Neural crest cell (in vitro differentiated cells): ENCODE results near the gene KCNN1. TPM values are rescaled to one million over a fixed set of nuclear protein-coding genes. Genes with fewer than 3 reads are reported as not detected.
A peak's percentile ranks its signal among the peaks of the same experiment; 100 is the strongest.

Experiments
- DNase-seq: peaks from one replicate; pipeline ENCODE4 v3.0.0; 2021; ENCODE audit warnings: low read depth, mixed read lengths, low spot score
- H3K27ac Mint-ChIP-seq: one replicate; pipeline ENCODE4 v1.8.0; 2021; ENCODE audit warnings: mild to moderate bottlenecking, mixed read lengths; ENCODE audit not compliant: unreplicated experiment
- H3K27me3 Mint-ChIP-seq: 2 replicates; pipeline ENCODE4 v1.8.0; 2021; ENCODE audit warnings: low read depth, mild to moderate bottlenecking, mixed read lengths
- H3K36me3 Mint-ChIP-seq: 2 replicates; pipeline ENCODE4 v1.8.0; 2021; ENCODE audit warnings: low read depth, mild to moderate bottlenecking, mixed read lengths
- H3K4me1 Mint-ChIP-seq: 2 replicates; pipeline ENCODE4 v1.8.0; 2021; ENCODE audit warnings: mixed read lengths
- H3K4me3 Mint-ChIP-seq: one replicate; pipeline ENCODE4 v1.8.0; 2021; ENCODE audit warnings: mild to moderate bottlenecking, mixed read lengths
- H3K9me3 Mint-ChIP-seq: 2 replicates; pipeline ENCODE4 v1.8.0; 2021; ENCODE audit warnings: mixed read lengths
- total RNA-seq: library from RNA; stranded (reverse); gene quantifications from 2 replicates; pipeline ENCODE4 v1.2.1, GENCODE V29; 2021
- TF ChIP-seq, protein P1 (sequence below): fragments of 200-600 bp; sonication (generic); conservative IDR thresholded peaks from 2 replicates; pipeline ENCODE4 v1.5.0; 2021; ENCODE audit warnings: antibody characterized with exemption, mild to moderate bottlenecking

Gene KCNN1
- total RNA-seq, 1 donor from 2014 or later: 6.2 TPM

DNA sequence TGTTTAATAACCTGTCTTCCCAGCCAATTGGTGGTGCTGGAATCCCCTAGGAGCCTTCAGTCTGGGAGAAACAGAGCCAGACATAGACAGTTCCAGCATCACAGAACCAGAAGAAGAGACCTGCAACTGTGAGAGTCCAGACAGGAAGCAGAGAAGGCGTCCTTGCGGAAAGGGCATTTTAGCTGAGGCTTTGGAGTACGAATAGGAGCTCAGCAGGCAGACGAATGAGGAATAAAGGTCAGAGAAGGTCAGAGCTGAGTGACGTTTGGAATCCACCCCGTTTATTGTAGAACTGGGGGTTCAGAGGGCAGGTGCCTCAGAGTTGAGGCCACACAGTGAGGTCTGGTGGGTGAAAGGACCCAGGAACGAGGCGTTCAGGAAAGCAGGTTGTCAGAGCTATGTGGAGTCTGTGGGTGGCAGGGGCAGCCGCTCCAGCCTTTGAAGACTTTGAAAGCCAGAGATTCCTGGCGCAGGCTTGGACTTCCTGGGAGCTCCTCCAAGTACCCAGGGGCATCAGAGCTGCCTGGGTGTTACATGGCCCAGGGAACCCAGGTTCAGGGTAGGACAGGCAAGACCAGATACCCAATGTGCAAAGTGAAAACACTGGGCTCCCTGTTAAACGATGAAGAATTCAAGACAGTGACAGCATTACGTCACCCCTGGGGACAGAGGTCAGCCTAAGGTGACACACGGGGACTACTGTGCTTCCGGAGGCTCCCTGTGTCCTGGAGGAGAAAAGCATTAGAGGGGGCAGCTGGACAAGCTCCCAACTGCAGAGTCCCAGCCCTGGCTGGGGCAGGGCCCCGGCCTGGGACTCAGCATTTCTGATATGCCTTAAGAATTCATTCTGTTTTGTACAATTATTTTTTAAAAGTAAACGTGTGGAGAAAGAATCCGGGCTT lies 46.6 kb downstream of the KCNN1 start:
- H3K4me1 Mint-ChIP-seq: peaks cover 24% of the 10 kb centered on the region
- DNase-seq: peak; percentile 33
- no peaks in the 10 kb centered on the region for H3K36me3 Mint-ChIP-seq
- peak overlapping the region; percentile 10 for H3K27ac Mint-ChIP-seq
- TF ChIP-seq, protein P1, sequence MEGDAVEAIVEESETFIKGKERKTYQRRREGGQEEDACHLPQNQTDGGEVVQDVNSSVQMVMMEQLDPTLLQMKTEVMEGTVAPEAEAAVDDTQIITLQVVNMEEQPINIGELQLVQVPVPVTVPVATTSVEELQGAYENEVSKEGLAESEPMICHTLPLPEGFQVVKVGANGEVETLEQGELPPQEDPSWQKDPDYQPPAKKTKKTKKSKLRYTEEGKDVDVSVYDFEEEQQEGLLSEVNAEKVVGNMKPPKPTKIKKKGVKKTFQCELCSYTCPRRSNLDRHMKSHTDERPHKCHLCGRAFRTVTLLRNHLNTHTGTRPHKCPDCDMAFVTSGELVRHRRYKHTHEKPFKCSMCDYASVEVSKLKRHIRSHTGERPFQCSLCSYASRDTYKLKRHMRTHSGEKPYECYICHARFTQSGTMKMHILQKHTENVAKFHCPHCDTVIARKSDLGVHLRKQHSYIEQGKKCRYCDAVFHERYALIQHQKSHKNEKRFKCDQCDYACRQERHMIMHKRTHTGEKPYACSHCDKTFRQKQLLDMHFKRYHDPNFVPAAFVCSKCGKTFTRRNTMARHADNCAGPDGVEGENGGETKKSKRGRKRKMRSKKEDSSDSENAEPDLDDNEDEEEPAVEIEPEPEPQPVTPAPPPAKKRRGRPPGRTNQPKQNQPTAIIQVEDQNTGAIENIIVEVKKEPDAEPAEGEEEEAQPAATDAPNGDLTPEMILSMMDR: no peak
- H3K9me3 Mint-ChIP-seq: no peaks in the 10 kb centered on the region
- H3K27me3 Mint-ChIP-seq: no peaks in the 10 kb centered on the region
- H3K4me3 Mint-ChIP-seq: peak overlapping the region; percentile 20

DNA sequence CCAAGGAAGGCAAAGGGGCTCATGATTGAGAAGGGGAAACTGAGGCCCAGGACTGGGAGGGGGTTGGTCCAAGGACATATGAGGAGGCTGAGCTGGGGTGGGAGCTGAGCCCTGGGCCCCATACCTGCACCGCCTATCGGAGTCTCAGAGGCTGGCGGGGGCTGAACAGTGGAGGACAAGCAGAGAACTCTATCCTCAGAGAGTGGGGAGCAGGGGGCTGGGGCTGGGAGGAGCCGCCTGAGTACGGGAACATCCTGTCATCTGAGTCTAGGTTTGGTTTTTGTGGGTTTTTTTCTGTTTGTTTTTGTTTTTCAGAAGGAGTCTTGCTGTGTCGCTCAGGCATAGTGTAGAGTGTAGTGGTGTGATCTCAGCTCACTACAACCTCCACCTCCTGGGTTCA lies 47.3 kb downstream of the KCNN1 start:
- Mint-ChIP-seq H3K27me3 (no peaks in the 10 kb centered on the region), H3K4me1 (peaks cover 24% of the 10 kb centered on the region), H3K9me3 (no peaks in the 10 kb centered on the region), H3K36me3 (no peaks in the 10 kb centered on the region), H3K27ac (no peak overlapping the region), H3K4me3 (peak overlapping the region; percentile 20)
- TF ChIP-seq, protein P1: no peak
- no peak for DNase-seq

DNA sequence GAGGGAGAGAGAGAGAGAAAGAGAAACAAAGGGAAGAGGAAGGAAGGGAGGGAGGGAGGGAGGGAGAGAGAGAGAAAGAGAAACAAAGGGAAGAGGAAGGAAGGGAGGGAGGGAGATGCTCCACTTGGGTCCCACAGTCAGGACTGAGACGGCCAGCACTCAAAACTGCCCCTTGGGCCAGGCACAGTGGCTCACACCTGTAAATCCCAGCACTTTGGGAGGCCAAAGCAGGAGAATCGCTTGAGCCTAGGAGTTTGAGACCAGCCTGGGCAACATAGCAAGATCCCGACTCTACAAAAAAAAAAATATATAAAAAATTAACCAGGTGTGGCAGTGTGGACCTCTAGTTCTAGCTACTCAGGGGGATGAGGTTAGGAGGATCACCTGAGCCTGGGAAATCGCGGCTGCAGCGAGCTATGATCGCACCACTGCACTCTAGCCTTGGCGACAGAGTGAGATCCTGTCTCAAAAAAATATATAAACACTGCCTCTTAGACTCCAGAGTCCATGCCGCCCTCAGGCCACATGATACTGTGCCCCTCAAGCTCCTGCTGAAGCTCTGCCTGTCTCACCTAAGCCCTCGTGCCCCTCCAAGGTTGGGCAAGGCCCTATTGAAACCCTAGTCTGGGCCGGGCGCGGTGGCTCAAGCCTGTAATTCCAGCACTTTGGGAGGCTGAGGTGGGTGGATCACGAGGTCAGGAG lies 49.5 kb downstream of the KCNN1 start:
- TF ChIP-seq, protein P1: no peak
- H3K27me3 Mint-ChIP-seq: no peaks in the 10 kb centered on the region
- H3K27ac Mint-ChIP-seq: no peak overlapping the region
- peaks cover 24% of the 10 kb centered on the region for H3K4me1 Mint-ChIP-seq
- H3K36me3 Mint-ChIP-seq: no peaks in the 10 kb centered on the region
- no peak for DNase-seq
- H3K4me3 Mint-ChIP-seq: no peak overlapping the region
- H3K9me3 Mint-ChIP-seq: no peaks in the 10 kb centered on the region

DNA sequence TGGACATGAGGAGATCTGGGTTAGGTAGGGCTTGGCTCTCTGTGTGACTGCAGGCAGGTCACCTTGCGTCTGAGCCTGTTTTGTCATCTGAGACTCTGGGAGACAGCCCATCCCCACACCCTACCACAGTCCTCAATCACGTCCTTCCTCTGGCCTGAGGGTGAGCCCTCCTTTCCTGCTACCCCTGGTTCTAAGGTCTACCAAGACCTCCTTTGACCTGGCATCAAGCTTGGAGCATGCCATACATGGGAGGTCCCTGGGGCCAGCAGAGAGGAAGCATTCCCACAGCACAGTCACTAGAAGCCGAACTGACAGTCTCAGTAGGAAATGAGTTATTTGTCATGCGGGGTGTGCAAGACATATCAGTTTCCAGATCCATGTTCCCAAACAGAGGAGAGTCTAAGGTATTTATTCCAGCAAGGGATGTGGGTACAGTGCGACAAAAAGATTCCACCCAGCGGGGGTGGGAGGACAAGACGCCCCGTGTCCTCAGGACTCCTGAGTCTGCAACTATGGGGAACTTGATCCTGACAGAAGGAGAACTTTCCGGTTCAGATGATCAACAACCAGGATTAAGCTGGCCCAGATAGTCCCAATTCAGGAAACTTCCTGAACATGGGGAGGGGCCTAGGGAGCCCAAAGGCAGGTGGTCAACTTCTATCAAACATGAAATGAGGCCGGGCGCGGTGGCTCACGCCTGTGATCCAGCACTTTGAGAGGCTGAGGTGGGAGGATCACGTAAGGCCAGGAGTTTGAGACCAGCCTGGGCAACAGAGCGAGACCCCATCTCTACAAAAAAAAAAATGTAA lies 50.6 kb downstream of the KCNN1 start:
- Mint-ChIP-seq H3K4me1 (peaks cover 29% of the 10 kb centered on the region), H3K27ac (no peak overlapping the region), H3K36me3 (no peaks in the 10 kb centered on the region), H3K27me3 (no peaks in the 10 kb centered on the region), H3K9me3 (no peaks in the 10 kb centered on the region), H3K4me3 (no peak overlapping the region)
- TF ChIP-seq, protein P1: no peak
- DNase-seq: no peak
